ENCODE data around the gene CST8. TPM values are rescaled to one million over a fixed set of nuclear protein-coding genes. Genes with fewer than 3 reads are reported as not detected.

The CST8 gene
- total and polyA plus RNA-seq, 2 experiments from 2014 or later = not detected

DNA sequence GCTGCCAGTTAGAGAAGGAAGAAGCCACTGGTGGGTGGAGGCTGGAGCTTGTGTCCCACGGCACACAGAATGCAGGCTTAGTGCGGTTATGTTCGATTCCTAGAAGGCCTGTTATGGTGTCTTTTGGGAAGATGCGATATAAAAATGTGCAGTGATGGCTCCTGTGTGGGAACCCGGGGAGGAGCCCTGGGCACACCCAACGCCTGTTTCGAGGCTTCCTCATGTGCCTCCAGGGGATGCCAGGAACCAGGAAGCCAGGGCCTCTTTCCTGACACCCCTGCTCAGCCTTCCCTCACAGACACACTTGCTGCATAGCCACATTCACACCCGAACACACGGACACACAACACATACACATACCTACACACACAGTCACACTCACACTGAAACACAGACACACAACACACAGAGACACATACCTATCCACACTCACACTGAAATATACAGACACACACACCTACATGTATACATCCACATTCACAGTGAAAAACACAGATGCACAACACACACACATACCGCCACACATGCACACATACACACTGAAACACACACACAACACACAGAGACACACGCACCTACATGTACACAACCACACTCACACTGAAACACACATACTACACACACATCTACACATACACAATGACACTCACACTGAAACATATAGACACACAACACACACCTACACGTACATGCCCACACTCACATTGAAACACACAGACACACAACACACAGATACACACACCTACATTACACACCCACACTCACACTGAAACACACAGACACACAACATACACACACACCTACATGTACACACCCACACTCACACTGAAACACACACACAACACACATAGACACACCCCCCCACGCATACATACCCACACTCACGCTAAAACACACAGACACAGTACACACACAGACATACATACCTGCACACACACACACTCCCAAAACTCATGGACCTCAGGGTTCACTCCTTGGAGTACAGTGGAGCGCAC is 37.1 kb upstream of the CST8 start:
- Histone ChIP-seq H3K36me3 (ENCODE audit: insufficient read depth) (no peaks in the 10 kb centered on the region), H3K4me3 (no peak overlapping the region), H3K4me1 (ENCODE audit: insufficient read depth) (no peaks in the 10 kb centered on the region), H2AFZ (no peak overlapping the region), H3K27ac (ENCODE audit: low read depth) (no peak overlapping the region), H4K20me1 (replicated peaks; ENCODE audit: insufficient read depth) (no peaks in the 10 kb centered on the region), H3K9me2 (ENCODE audit: insufficient read depth) (no peaks in the 10 kb centered on the region), H3F3A (replicated peaks; ENCODE audit: low read depth) (no peaks in the 10 kb centered on the region), H3K27me3 (ENCODE audit: insufficient read depth) (no peaks in the 10 kb centered on the region), H3K4me2 (no peak overlapping the region), H3K79me2 (replicated peaks; ENCODE audit: insufficient read depth) (no peaks in the 10 kb centered on the region)
- H3K27me3 Mint-ChIP-seq (ENCODE audit: insufficient read depth, low read depth, poor library complexity) = peaks cover 13% of the 10 kb centered on the region
- H3K9me3 Mint-ChIP-seq = peaks cover 9% of the 10 kb centered on the region; the same call in 2 of the 3 replicates
- ATAC-seq = no peak
- TF ChIP-seq JUNB (IDR thresholded peaks at IDR 0.05; ENCODE audit: unreplicated experiment) (no peak), NANOG (IDR thresholded peaks at IDR 0.05; ENCODE audit: borderline replicate concordance) (no peak), POLR2AphosphoS5 (IDR thresholded peaks at IDR 0.05; ENCODE audit: low read depth) (no peak), EZH2phosphoT487 (IDR thresholded peaks at IDR 0.05; ENCODE audit: unreplicated experiment) (no peak), ZNF114 (CRISPR knock-in tag; IDR thresholded peaks at IDR 0.05) (no peak), ZNF331 (CRISPR knock-in tag; IDR thresholded peaks at IDR 0.05; ENCODE audit: low read depth) (no peak), CREB1 (CRISPR knock-in tag; IDR thresholded peaks at IDR 0.05; ENCODE audit: low read depth) (no peak), STAT1 (IDR thresholded peaks at IDR 0.05; ENCODE audit: unreplicated experiment) (no peak), EZH2 (IDR thresholded peaks at IDR 0.05; ENCODE audit: low read depth, unreplicated experiment) (no peak)
- TF ChIP-seq, protein P1, sequence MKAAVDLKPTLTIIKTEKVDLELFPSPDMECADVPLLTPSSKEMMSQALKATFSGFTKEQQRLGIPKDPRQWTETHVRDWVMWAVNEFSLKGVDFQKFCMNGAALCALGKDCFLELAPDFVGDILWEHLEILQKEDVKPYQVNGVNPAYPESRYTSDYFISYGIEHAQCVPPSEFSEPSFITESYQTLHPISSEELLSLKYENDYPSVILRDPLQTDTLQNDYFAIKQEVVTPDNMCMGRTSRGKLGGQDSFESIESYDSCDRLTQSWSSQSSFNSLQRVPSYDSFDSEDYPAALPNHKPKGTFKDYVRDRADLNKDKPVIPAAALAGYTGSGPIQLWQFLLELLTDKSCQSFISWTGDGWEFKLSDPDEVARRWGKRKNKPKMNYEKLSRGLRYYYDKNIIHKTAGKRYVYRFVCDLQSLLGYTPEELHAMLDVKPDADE (IDR thresholded peaks at IDR 0.05) = no peak
- TF ChIP-seq, protein P2, sequence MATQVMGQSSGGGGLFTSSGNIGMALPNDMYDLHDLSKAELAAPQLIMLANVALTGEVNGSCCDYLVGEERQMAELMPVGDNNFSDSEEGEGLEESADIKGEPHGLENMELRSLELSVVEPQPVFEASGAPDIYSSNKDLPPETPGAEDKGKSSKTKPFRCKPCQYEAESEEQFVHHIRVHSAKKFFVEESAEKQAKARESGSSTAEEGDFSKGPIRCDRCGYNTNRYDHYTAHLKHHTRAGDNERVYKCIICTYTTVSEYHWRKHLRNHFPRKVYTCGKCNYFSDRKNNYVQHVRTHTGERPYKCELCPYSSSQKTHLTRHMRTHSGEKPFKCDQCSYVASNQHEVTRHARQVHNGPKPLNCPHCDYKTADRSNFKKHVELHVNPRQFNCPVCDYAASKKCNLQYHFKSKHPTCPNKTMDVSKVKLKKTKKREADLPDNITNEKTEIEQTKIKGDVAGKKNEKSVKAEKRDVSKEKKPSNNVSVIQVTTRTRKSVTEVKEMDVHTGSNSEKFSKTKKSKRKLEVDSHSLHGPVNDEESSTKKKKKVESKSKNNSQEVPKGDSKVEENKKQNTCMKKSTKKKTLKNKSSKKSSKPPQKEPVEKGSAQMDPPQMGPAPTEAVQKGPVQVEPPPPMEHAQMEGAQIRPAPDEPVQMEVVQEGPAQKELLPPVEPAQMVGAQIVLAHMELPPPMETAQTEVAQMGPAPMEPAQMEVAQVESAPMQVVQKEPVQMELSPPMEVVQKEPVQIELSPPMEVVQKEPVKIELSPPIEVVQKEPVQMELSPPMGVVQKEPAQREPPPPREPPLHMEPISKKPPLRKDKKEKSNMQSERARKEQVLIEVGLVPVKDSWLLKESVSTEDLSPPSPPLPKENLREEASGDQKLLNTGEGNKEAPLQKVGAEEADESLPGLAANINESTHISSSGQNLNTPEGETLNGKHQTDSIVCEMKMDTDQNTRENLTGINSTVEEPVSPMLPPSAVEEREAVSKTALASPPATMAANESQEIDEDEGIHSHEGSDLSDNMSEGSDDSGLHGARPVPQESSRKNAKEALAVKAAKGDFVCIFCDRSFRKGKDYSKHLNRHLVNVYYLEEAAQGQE (IDR thresholded peaks at IDR 0.05; ENCODE audit: unreplicated experiment) = no peak
- TF ChIP-seq, protein P3, sequence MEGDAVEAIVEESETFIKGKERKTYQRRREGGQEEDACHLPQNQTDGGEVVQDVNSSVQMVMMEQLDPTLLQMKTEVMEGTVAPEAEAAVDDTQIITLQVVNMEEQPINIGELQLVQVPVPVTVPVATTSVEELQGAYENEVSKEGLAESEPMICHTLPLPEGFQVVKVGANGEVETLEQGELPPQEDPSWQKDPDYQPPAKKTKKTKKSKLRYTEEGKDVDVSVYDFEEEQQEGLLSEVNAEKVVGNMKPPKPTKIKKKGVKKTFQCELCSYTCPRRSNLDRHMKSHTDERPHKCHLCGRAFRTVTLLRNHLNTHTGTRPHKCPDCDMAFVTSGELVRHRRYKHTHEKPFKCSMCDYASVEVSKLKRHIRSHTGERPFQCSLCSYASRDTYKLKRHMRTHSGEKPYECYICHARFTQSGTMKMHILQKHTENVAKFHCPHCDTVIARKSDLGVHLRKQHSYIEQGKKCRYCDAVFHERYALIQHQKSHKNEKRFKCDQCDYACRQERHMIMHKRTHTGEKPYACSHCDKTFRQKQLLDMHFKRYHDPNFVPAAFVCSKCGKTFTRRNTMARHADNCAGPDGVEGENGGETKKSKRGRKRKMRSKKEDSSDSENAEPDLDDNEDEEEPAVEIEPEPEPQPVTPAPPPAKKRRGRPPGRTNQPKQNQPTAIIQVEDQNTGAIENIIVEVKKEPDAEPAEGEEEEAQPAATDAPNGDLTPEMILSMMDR (conservative IDR thresholded peaks at IDR 0.05; ENCODE audit: low read depth in 2 of 2) = no peak
- TF ChIP-seq, protein P4, sequence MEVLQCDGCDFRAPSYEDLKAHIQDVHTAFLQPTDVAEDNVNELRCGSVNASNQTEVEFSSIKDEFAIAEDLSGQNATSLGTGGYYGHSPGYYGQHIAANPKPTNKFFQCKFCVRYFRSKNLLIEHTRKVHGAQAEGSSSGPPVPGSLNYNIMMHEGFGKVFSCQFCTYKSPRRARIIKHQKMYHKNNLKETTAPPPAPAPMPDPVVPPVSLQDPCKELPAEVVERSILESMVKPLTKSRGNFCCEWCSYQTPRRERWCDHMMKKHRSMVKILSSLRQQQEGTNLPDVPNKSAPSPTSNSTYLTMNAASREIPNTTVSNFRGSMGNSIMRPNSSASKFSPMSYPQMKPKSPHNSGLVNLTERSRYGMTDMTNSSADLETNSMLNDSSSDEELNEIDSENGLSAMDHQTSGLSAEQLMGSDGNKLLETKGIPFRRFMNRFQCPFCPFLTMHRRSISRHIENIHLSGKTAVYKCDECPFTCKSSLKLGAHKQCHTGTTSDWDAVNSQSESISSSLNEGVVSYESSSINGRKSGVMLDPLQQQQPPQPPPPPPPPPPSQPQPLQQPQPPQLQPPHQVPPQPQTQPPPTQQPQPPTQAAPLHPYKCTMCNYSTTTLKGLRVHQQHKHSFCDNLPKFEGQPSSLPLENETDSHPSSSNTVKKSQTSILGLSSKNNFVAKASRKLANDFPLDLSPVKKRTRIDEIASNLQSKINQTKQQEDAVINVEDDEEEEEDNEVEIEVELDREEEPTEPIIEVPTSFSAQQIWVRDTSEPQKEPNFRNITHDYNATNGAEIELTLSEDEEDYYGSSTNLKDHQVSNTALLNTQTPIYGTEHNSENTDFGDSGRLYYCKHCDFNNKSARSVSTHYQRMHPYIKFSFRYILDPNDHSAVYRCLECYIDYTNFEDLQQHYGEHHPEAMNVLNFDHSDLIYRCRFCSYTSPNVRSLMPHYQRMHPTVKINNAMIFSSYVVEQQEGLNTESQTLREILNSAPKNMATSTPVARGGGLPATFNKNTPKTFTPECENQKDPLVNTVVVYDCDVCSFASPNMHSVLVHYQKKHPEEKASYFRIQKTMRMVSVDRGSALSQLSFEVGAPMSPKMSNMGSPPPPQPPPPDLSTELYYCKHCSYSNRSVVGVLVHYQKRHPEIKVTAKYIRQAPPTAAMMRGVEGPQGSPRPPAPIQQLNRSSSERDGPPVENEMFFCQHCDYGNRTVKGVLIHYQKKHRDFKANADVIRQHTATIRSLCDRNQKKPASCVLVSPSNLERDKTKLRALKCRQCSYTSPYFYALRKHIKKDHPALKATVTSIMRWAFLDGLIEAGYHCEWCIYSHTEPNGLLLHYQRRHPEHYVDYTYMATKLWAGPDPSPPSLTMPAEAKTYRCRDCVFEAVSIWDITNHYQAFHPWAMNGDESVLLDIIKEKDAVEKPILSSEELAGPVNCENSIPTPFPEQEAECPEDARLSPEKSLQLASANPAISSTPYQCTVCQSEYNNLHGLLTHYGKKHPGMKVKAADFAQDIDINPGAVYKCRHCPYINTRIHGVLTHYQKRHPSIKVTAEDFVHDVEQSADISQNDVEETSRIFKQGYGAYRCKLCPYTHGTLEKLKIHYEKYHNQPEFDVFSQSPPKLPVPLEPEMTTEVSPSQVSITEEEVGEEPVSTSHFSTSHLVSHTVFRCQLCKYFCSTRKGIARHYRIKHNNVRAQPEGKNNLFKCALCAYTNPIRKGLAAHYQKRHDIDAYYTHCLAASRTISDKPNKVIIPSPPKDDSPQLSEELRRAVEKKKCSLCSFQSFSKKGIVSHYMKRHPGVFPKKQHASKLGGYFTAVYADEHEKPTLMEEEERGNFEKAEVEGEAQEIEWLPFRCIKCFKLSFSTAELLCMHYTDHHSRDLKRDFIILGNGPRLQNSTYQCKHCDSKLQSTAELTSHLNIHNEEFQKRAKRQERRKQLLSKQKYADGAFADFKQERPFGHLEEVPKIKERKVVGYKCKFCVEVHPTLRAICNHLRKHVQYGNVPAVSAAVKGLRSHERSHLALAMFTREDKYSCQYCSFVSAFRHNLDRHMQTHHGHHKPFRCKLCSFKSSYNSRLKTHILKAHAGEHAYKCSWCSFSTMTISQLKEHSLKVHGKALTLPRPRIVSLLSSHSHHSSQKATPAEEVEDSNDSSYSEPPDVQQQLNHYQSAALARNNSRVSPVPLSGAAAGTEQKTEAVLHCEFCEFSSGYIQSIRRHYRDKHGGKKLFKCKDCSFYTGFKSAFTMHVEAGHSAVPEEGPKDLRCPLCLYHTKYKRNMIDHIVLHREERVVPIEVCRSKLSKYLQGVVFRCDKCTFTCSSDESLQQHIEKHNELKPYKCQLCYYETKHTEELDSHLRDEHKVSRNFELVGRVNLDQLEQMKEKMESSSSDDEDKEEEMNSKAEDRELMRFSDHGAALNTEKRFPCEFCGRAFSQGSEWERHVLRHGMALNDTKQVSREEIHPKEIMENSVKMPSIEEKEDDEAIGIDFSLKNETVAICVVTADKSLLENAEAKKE (CRISPR knock-in tag; IDR thresholded peaks at IDR 0.05) = no peak
- H3K4me3 Mint-ChIP-seq = no peak overlapping the region
- H3K36me3 Mint-ChIP-seq (ENCODE audit: low read depth) = peaks cover 7% of the 10 kb centered on the region; the same call in 1 of the 3 replicates
- DNase-seq (ENCODE audit: low spot score) = no peak
- H3K27ac Mint-ChIP-seq = no peak overlapping the region
- H3K4me1 Mint-ChIP-seq = peaks cover 10% of the 10 kb centered on the region; the same call in 2 of the 3 replicates

Data from GM23338 (cell line).